Urothelium cell line (cell line): ENCODE measurements around the gene ZNF750.

ENCODE experiments used
- DNase-seq: peaks from one replicate; pipeline ENCODE4 v3.0.0; 2011; ENCODE audit warnings: low spot score, mixed read lengths
- FAIRE-seq: peaks from 2 replicates; lab custom pipeline; 2011; peaks lifted over from hg19 to GRCh38; lab: Jason Lieb, UNC

Gene ZNF750

DNA sequence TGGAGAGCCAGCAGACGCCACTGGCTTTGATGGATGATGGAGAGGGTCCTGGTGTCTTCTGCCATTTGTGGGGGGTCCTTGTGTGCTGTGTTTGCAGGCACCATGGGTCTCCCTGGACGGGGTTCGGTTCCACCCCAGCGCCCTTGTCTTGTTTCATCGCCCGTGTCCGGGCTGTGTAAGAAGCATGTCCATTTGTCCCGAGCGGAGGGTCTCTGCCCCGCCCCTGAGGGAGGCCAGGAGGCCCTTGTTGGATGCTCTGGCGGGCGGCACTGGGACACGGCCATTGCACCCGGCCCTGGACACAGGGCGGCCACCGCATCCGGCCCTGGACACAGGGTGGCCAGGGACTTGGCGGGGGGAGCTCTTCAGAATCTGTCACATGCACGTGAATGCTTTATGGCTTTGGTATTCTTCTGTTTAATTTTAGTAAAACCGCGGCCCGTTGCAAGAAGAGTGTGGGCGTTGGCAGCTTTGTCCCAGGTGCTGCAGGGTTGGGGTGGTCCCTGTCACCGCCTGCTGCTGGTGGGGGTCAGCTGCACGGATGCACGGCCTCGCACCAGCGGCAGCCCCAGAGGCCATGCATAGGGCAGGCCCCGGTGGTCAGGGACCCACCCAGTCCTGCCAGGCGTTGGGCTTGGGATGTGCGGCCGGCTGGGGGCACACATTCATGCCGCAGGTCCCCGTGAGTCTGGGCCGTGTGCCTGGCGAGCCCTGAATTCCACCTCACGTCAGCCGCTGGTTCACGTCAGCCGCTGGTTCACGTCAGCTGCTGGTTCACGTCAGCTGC is 21.0 kb upstream of the ZNF750 start:
- DNase-seq (no peak), FAIRE-seq (no peak)

DNA sequence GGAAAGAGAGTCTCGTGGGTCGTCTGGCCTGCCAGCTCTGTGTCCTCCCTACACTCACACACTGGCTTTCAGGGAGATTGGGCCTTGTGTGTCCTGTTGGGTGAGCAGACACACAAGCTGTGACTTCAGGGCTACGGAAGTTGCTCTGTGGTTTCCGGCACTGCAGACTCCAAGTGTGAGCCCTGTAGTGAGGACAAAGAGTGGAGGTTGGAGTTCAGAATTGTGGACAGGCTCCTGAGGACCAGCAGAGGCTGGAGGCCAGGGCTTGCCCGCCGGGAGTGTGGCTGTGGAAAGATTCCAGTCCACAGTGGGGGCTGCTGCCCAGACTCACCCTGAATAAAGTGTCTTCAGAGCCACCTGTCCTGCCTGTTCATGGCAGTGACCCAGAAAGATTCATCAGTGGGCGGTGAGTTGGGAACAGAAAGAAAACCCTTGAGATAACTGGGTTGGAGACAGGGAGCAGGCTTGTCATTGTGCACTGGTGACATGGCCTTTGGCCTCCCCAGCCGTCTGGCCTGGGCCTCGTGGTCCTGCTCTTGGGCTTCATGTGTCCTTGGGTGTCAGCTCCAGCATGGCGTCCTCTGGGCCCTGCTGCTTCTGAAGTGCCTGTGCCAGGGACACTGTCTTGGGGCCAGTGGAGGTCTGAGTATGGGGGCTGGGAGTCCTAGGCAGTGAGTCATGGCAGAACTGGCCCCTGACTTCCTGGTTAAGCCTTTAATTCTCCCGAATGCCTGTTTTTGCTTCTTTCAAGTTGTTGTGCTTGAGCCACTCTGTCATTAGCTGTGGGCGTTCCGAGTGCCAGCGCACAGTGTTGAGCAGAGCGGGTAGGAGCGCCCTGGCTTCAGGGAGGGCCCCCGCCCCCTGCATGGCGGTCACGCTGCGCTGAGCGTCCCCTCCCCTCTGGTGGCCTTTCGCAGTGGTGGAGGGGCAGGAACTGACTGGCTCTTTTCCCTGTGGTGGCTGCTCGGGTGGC is 19.9 kb upstream of the ZNF750 start:
- peak; percentile 81 for DNase-seq
- FAIRE-seq = peak; percentile 68

DNA sequence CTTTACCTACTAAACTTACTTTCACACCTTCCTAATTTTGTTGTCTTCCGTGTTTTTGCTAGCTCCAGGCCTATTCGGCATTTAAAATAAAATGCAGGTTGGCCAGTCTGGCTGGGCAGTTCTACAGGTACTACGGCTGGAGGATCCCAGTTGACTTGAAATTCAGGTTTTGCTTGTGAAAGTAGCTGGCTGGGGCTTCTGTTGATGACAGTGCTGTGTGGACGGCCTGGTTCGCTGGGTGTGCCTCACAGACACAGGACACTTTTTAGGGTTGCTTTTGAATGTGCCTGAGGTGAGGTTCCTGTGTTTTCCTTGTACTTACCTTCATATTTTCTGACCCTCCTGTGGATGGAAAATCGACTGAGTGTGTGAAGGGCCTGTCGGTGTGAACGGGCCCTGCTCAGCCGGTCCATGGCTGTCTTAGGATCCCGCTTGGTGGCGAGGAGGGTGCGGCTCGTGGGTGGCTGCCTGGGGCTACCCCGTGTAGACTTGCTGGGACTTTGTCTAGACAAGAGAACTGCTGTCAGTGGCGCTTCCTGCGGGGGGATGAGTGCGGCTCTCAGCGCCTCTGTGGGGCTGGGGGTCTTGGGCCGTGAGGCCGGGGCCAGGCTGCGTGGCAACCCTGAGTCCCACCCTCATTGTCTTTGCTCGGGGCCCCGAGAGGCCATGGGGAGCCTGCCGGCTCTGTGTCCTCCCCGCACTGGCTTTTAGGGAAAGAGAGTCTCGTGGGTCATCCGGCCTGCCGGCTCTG is 18.7 kb upstream of the ZNF750 start:
- FAIRE-seq = peak; percentile 20
- DNase-seq = no peak

DNA sequence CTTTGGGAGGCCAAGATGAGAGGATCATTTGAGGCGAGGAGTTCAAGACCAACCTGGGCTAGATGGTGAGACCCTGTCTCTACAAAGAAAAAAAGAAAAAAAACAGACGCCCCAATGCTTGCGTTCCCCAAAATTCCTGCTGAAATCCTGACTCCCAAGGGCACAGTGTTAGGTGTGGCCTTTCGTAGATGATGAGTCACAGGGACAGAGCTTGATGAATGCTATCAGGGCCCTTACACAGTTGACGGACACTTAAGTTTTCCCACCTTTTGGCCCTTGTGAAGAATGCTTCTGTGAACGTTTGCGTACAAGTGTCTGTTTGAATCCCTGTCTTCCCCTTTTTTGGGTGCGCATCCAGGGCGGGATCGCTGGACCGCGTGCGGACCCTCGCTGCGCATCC is 16.5 kb upstream of the ZNF750 start:
- DNase-seq (no peak), FAIRE-seq (no peak)

DNA sequence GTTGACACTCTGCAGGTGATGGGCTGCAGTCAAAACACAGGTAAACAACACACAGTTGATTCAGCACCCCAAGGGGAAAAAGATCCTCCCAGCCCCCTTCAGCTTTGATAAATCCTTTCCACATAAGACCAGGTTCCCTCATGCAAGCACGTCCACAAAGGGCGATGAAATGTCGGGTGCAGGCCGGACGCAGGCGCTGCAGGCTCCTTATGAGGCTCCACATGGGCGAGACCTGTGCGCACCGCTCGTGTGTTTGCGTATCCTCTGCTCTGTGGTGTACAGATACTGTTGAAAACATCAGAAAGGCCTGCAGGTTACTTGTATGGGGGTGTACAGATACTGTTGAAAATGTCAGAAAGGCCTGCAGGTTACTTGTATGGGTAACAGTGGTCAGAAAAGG is 14.4 kb upstream of the ZNF750 start:
- DNase-seq = no peak
- FAIRE-seq = no peak

DNA sequence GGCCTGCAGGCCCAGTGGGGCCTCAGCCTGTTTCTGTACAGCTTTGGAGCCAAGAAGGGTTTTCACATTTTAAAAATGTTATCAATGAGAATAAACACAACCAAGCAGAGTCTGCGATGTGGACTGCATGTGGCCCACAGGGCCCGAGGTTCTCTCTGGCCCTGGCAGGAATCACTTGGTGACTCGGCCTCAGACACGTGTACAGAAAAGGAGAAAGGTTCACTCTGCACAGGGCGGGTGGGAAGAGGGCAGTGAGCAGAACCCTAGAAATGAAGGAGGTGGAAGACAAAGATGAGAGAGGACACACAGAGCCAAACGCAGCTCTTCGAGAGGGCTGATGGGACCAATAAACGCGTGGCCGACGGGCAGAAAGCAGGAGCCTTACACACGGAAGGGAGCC is 11.6 kb upstream of the ZNF750 start:
- FAIRE-seq = no peak
- DNase-seq = no peak

DNA sequence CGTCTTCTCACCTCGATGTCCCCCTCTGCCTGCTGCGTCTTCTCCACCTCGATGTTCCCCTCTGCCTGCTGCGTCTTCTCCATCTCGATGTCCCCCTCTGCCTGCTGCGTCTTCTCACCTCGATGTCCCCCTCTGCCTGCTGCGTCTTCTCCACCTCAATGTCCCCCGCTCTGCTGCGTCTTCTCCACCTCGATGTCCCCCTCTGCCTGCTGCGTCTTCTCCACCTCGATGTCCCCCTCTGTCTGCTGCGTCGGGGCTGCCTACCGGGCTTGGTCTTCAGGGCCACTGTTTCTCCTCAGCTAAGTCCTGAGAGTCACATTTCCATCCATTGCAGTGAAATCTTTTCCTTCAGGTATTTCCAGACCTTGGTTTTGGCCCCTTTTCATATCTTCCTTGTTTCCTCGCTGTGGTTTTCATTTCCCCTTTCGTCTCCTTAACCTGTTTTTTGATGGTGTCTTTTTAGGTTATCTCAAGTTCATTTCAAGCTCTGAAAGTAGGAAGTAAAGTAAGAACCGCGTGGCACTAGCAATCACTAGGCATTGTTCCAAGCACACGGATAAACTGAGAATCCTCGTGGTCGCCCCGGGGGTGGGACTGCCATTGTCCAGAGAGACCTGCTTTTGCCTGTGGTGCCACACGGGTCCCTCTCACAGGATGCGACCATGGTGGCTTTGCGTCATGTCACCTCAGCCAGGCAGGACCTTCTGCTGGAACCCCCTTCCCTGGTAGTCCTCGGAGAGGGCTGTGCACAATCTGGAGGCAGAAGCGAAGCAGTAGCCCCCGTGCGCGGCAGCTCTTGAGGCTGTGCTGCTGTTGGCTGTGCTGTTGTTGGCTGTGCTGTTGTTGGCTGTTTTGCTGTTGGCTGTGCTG is 9.5 kb upstream of the ZNF750 start:
- DNase-seq = no peak
- FAIRE-seq = peak; percentile 17

DNA sequence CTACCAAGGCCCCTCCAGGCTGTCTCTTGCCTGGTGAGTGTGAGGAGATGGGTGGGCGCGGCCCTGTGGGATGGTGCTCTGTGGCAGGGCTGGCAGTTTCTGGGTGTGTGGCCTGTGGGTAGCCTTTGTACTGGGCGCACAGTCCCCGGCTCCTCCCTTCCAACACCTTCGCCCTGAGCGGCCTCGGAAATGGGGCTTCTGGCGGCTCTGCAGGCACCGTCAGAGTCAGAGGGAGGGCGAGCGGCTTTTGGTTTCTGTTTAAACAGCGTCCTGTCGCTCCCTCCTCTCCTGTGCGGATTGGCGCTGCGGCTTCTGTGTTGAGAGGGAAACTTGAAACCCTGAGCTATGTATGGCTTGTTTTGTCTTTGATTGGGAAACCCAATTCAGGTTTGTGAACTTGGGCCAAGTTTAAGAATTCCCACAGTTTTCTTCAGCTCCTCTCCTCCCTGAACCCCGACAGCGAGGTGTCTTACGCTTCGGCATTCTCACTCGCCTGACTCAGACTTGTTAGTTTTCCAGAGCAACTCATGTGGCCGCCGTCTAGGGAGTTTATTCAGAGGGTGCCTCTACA is 8.3 kb upstream of the ZNF750 start:
- FAIRE-seq (no peak), DNase-seq (no peak)

DNA sequence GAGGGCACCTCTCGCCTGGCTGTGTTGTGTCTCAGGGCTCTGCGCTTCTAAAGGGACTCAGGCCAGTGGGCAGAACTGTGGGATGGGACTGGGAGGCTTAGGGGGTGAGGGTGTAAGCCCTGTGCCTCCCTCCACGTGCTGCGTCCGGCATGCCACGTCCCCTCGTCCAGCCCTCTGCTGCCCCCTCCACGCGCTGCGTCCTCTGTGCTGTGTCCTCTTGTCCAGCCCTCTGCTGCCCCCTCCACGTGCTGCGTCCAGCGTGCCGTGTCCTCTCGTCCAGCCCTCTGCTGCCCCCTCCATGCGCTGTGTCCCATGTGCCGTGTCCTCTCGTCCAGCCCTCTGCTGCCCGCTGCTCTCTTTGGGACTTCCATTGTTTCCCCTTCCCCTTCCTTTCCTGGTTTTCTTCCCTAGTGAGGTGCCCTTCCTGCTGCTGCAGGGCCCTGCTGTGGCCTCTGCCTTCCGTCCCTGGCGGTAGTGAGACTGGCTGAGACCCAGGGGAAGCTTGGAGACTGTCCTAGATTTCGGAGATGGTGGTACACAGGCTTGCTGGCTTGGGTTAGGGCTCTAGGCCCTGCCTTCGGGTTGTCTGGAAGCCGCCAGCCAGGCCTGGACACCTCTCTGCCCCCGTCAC is 6.4 kb upstream of the ZNF750 start:
- no peak for FAIRE-seq

DNA sequence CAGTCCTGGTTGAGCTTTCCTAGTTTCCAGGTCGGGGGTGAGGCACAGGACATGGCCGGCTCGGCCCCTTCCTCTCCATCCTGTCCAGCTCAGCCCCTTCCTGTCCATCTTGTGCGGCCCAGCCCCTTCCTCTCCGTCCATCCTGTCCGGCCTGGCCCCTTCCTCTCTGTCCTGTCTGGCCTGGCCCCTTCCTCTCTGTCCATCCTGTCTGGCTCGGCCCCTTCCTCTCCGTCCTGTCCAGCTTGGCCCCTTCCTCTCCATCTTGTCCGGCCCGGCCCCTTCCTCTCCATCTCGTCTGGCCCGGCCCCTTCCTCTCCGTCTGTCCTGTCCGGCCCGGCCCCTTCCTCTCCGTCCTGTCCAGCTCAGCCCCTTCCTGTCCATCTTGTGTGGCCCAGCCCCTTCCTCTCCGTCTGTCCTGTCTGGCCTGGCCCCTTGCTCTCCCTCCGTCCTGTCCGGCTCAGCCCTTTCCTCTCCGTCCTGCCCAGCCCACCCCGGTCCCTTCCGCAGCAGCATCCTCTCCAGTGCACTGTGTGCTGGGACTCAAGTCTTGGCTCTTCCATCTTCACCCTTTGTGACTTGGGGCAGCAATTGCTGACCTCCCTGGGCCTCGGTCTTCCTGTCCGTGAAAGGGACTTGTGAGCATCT is 5.5 kb upstream of the ZNF750 start:
- DNase-seq = no peak
- FAIRE-seq = no peak

More for the DNA sequence above, 6.4 kb upstream of the ZNF750 start:
- no peak for DNase-seq

DNA sequence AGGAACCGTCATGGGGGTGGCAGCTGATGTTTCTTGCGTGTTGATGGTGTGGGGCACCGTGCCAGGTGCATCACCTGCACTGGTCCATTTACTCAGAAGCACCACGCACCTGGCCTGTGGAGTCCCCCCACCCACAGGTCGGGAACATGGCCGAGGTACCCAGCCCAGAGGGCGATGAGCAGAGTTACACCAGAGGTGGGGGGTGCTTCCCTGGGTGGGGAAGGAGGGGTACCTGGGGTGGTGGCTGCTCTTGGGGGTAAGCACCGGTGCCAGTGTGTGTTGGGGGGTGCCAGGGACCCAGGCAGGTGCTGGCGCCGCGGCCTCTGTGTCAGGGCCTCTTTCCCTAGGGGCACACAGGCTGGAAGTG is 5.0 kb upstream of the ZNF750 start:
- DNase-seq (no peak), FAIRE-seq (no peak)

DNA sequence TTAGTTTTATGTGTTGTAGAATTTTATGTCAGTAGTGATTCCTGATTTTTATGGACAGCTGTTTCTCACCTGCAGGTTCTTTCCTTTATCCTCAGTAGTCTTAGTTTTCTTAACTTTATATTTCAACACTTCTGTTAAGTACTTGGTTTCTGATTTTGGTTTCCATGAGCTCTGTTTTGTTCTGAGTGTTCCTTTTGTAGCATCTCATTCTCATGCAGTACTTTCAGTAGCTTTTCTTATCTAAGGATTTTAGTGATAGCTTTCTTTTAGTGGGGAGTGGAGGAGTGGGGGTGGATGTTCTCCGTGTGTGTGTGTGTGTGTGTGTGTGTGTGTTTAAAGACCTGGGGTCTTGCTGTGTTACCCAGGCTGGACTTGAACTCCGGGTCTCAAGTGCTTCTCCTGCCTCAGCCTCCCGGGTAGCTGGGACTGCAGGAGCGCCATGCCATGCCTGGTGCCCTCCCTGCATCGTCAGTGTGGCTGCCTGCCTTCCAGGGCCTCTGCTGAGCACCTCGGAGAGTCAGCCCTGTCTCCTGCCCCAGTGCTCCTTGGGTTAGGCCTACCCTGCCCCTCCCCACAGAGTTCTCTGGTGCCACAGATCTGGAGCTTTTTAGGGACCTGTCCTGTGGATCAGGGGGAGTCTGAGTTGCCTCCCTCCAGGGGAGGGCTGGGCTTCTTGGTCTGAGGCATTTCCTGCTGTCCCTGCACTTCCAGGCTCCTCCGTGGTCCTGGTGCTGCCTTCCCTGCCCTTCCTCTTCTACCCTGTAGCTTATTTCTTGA is 4.3 kb upstream of the ZNF750 start:
- DNase-seq = no peak
- FAIRE-seq = no peak

DNA sequence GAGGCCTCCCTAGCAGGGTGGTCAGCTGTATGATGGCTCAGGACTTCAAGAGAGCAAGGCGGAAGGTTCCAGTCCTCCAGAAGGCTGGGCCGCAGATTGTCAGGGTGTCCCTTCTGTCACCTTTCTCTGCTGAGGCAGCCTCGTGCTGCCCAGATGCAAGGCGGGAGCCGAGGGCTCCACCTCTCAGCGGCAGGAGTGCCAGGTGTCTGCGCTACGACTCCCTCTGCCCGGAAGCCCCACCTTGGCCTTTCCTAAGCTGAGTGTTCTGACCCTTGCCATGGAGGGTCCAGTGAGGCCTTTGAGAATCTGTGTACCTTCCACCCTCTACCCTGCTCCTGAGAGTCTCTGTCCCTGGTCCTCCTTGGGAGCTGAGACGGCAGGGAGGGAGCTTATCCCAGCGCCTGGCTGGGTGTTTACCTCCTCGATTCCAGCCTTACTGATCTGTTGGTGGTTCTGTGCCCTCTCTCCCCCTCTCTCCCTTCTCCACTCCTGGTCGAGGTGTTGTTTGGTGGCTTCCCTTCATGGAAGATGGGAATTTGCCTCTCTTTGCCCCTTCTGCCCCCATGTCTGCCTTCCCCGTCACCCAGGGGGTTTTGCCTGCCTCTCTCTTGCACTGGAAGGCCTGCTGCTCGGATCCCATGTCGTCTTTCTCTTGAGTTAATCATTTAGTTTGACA is 2.2 kb upstream of the ZNF750 start:
- DNase-seq (no peak), FAIRE-seq (no peak)

DNA sequence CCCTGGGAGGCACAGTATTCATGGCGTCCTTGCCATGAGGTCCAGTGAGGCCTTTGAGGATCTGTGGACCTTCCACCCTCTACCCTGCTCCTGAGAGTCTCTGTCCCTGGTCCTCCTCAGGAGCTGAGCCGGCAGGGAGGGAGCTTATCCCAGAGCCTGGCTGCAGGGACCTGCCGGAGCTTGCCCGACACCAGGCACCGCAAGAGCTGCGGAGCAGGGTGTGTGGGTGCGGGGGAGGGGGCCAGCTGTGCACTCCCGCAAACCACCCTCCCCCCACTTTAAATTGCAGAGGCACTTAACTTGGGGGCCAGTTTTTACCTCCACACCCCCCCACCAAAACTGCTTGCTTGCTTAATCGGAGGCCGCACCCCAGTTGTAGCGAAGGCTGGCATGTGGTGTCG is 609 bp upstream of the ZNF750 start:
- no peak for DNase-seq
- FAIRE-seq = no peak

DNA sequence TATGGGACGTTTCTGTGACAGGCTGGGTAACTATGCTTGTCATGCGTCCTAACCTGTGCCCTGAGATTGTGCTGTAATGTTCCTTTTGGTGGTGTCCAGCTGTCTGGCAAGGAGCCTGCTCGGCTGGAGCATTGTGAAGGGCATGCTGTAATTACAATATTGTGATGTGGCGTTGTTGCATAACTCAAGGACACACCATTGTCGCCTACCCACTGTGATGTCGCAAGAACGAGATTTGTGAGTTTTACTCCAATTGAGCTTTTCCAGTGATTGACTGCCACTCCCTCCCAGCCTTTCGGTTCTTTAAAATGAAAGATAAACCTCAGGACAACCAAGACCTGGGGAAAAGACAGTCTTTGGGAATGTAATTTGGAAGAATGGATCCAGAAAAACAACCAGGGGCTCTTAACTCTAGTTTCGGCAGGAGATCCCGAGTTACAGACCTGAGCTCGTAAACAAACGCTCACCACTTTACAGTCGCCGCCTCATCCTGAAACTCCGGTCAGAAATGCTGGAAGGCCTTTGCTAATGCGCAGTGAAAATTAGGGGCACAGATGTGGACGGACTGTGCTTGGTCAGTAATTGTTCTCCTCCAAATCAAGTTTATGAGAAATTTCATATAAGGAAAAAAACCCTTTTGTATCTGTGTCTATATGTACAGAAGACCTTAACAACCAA is 1.3 kb downstream of the ZNF750 start:
- FAIRE-seq (no peak), DNase-seq (no peak)

DNA sequence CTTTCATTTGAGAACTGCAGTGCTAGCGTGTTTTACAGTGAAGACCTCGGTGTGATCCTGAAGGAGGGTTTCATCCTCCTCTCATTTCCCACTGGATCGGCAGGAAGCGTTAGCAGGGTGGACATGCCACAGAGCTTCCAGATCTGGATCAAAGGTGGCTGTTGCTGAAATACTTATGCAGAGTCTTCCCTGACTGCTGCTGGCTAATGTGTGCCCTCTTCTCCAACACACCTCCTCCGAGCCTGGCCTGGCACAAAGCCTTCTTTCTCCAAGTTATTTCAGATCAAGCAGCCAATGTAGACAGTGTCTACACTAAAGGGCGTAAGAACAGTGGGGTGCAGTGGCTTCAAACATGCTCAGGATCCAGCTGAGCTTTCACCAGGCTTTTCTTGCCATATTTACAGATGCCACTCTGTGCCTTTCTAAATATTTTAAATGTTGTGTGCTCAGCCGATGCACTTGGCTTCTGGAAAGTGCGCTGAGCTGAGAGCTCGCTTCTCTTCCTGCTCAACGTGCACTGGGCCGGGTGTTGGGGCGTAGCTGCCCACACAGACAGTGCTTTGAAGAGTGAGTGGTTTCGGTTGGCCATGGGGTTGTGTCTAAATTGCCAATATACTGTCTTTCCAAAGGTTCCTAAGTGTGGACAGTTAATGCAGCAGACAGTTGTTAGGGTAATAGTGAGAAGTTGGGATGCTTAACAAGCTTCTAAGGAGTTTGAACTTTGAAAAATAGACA is 2.1 kb downstream of the ZNF750 start:
- FAIRE-seq (no peak), DNase-seq (no peak)
